ENCODE data around the gene RPH3AL.

RPH3AL gene, protein sequence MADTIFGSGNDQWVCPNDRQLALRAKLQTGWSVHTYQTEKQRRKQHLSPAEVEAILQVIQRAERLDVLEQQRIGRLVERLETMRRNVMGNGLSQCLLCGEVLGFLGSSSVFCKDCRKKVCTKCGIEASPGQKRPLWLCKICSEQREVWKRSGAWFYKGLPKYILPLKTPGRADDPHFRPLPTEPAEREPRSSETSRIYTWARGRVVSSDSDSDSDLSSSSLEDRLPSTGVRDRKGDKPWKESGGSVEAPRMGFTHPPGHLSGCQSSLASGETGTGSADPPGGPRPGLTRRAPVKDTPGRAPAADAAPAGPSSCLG

DNA sequence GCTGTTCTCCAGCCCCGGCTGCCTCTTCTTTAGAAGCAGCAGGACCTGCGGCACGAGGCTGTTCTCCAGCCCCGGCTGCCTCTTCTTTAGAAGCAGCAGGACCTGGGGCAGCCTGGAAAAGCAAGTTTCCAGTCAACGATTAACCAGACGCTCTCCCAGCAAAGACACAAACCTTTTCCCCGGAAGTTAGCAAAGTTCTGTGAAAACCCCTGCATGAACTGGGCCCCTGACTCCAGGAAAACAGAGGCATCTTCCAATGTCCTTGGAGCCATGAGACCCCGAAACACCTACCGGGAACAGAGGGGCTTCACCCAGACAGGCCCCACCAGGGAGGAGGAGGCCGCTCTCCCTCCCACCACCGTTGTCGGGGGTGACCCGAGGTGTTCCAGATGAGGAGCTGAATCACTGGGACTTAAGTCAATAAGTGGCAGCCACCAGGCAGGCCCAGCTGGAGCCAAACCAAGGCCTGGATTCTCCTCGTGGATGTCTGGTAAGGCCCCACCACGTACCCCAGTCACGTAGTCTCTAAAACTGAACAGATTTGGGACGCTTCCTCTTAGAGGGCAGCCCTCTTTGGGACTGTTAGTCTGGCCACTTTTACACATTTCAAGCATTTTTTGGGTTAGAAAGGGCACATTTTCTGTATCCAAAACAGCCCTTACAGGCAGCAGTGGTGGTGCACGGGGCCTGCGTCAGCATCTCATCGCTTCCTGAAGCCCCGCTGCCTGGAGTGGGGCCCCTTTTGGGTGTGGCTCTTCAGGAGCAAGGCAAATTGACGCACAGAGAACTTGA lies at the start of gene RPH3AL:
RPH3AL (minus strand) TSS at position 387 of the 792 bp plus-strand sequence. CDS start 25,264 bp downstream, outside the sequence.
- in situ Hi-C loops (cut with MboI; ENCODE audit: low sequenced_read_pairs) = no loop called here

DNA sequence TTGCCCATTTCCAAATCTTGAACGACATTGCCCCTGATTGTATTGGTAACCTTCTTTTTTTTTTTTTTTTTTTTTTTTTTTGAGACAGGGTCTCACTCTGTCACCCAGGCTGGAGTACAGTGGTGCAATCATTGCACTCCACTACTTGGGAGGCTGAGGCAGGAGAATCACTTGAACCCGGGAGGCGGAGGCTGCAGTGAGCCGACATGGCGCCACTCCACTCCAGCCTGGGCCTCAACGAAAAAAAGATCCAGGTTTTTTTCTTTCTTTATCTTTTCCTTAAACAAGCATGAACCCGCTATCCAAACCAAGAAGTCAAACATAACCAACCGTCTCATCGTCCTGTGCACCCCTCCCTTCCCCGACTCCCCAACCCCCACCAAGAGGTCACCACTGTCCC lies 47.6 kb upstream of the RPH3AL start:
- in situ Hi-C loops (cut with MboI; ENCODE audit: low sequenced_read_pairs) = no loop called here

DNA sequence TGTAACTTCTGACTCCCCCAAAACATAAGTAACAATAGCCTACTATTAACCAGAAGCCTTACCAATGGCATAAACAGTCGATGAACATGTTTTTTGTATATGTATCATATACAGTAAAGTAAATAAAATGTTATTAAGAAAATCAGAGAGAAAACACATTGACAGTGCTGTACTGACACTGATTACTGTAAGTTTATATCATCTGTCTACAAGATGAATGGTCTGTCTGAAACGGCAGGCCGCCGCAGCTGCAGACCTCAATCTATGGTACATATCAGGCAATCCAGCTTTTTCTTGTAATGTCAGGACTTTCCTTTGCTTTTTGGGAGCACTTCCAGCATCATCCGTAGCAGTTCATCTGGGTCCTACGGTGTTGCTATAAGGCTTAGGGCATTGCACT lies 44.2 kb upstream of the RPH3AL start:
- in situ Hi-C loops (cut with MboI; ENCODE audit: low sequenced_read_pairs) = no loop called here

- in situ Hi-C loops (cut with MboI; ENCODE audit: low sequenced_read_pairs) = no loop called here
Measured at GRCh38 chr17:395974-396373, 43.4 kb upstream of the RPH3AL start.

GRCh38 chr17:395179-395578 lies 42.6 kb upstream of the RPH3AL start:
- in situ Hi-C loops (cut with MboI; ENCODE audit: low sequenced_read_pairs) = no loop called here

DNA sequence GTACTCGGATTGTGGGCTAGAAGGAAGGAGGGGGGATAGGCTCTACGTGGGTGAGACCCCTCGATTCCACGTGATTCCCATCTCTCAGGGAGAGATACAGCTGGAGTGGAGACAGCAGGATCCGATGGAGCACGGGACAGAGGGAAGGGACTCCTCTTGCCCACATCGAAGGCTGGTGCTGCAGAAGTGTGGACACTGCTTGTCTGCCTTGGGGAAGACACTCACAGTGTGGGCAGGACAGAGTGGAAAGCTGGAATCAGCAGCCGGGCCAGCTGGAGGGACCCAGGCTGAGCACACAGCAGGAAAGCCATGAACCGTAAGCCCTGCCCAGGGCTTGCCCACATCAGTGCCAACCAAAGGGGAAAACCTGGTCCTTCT lies 42.1 kb upstream of the RPH3AL start:
- in situ Hi-C loops (cut with MboI; ENCODE audit: low sequenced_read_pairs) = no loop called here

- in situ Hi-C loops (cut with MboI; ENCODE audit: low sequenced_read_pairs) = no loop called here
Measured at GRCh38 chr17:393806-394717, 41.5 kb upstream of the RPH3AL start.

- in situ Hi-C loops (cut with MboI; ENCODE audit: low sequenced_read_pairs) = no loop called here
Measured at GRCh38 chr17:391850-392249, 39.2 kb upstream of the RPH3AL start.

- in situ Hi-C loops (cut with MboI; ENCODE audit: low sequenced_read_pairs) = no loop called here
Measured at GRCh38 chr17:390025-390424, 37.4 kb upstream of the RPH3AL start.

DNA sequence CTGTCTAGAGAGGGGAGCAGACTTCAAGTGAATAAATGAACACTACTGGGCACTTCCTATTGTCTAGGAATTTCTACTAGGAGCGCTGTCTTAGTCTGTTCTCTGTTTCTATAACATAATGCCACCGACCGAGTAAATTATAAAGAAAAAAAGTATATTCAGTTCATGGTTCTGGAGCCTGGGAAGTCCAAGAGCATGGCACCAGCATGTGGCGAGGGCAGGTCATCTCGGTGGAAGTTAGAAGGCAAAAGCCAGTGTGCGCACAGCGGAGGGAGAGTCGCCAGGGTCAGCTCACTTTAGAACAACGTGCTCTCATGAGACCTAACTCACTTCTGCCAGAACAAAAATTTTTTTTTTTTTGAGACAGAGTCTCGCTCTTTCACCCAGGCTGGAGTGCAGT lies 35.5 kb upstream of the RPH3AL start:
- in situ Hi-C loops (cut with MboI; ENCODE audit: low sequenced_read_pairs) = no loop called here

- in situ Hi-C loops (cut with MboI; ENCODE audit: low sequenced_read_pairs) = no loop called here
Measured at GRCh38 chr17:386141-386876, 33.7 kb upstream of the RPH3AL start.

DNA sequence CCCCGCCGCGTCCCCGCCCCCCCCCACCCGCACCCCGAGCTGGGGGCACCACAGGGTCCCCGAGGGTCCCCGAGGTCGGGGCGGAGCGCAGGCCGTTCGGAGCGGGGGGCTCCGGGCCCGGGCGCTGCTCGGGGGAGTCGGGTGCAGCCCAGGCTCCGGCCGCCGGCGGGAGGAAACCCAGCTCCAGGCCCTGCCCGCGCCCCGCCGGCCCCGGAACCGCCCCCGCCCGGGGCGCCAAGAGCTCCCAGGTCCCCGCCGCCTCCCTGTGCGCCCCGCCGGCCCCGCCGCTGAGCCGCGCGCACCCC lies 33.2 kb upstream of the RPH3AL start:
- in situ Hi-C loops (cut with MboI; ENCODE audit: low sequenced_read_pairs) = no loop called here

DNA sequence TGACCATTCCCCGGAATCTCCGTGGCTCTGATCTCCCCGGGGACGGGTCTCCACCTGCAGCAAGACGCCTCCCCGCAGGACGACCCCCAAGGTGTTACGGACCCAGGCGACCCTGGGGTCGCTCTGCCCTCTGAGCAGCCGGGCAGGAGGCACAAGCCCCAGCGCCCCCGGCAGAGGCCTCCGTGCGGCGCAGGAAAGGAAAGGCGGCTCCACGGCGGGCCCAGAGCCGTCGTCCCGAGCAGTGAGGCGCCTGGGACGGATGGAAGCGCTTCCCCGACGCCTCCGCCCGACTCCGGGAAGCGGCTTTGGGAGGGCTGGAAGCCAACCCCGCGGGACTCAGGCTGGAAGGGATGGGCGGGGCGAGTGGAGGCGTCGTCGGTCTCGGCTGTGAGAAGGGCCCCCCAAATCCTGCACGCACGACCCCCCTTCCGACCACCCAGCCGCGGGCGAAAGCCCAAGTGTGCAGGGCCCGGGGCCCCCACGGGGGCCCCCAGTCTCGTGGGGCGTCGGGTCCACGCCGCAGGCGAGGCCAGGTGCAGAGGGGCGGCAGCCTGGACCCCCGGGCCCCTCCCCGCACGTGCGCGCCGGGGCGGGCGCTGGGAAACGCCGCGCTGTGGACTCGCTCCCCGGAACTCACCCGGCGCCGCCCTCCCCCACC lies 32.7 kb upstream of the RPH3AL start:
- in situ Hi-C loops (cut with MboI; ENCODE audit: low sequenced_read_pairs) = no loop called here

DNA sequence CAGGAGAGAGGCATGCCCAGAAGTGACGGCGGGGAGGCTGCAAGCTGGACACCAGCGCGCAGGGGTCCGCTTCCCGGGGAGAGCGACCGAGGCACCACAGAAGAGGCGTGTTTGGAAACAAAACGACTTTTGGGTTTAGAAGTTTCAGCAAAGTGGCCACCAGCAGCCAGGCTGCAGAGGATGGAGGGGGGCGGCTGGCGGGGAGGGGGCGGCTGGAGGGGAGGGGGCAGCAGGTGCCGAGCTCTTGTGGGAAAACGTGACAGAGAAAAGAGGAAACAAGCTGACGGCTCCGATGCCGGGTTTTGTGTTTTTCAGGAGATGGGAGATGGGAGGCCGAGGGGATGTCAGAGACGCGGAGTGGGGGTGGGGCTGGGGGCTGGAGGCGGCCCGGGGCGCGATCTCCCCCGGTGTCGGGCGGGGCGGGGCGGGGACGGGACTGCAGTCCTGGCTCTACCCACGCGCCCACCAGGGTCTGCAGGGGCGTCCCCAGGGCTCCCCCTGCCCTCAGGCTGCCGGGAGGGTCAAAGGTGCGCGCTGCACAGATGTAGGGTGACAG lies 32.1 kb upstream of the RPH3AL start:
- in situ Hi-C loops (cut with MboI; ENCODE audit: low sequenced_read_pairs) = no loop called here

- in situ Hi-C loops (cut with MboI; ENCODE audit: low sequenced_read_pairs) = no loop called here
Measured at GRCh38 chr17:383771-384621, 31.4 kb upstream of the RPH3AL start.

GRCh38 chr17:382644-383533 lies 30.3 kb upstream of the RPH3AL start:
- in situ Hi-C loops (cut with MboI; ENCODE audit: low sequenced_read_pairs) = no loop called here

- in situ Hi-C loops (cut with MboI; ENCODE audit: low sequenced_read_pairs) = no loop called here
Measured at GRCh38 chr17:381941-382643, 29.5 kb upstream of the RPH3AL start.

DNA sequence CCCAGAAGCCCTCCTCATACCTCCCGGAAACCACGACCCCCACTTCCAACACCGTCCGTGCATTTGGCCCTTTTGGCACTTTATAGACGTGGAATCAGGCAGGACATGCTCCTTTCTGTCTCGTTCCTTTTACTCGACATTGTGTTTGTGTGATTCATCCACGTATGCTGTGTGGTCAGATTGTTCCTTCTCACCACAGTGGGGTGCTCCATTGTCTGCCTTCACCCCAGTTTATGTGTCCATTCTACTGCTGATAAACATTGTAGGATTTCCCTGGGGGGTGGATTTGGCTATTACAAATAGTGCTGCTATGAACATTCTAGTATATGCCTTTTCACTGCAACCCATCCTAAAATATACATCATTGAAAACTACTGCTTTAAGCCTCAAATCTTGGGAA lies 28.9 kb upstream of the RPH3AL start:
- in situ Hi-C loops (cut with MboI; ENCODE audit: low sequenced_read_pairs) = no loop called here
